Astrocyte (in vitro differentiated cells and primary cell): ENCODE measurements around the gene NOSTRIN. TPM values are rescaled to one million over a fixed set of nuclear protein-coding genes. Genes with fewer than 3 reads are reported as not detected.

Experiments
- DNase-seq: peaks from one replicate; pipeline ENCODE4 v3.0.0-alpha.2; 2010; ENCODE audit warnings: low read depth
- FAIRE-seq: peaks from 2 replicates; lab custom pipeline; 2011; peaks lifted over from hg19 to GRCh38; lab: Jason Lieb, UNC
- H2AFZ ChIP-seq: 2 replicates; pipeline ENCODE4 v1.6.0; 2012; ENCODE audit warnings: low read depth, low read length, inconsistent platforms
- H3K27ac ChIP-seq: 2 replicates; pipeline ENCODE4 v1.5.1; 2011; ENCODE audit warnings: low read depth, low read length, inconsistent platforms
- H3K27me3 ChIP-seq: 2 replicates; pipeline ENCODE4 v1.6.0; 2011; ENCODE audit warnings: low read length, inconsistent platforms; ENCODE audit not compliant: insufficient read depth
- H3K36me3 ChIP-seq: 2 replicates; pipeline ENCODE4 v1.5.1; 2011; ENCODE audit warnings: low read length, inconsistent platforms; ENCODE audit not compliant: insufficient read depth
- H3K4me1 ChIP-seq: 2 replicates; pipeline ENCODE4 v1.5.1; 2011; ENCODE audit warnings: low read length, inconsistent platforms; ENCODE audit not compliant: insufficient read depth
- H3K4me2 ChIP-seq: 2 replicates; pipeline ENCODE4 v1.6.0; 2012; ENCODE audit warnings: low read length, inconsistent platforms
- H3K4me3 ChIP-seq: 2 replicates; pipeline ENCODE4 v1.5.1; 2011; ENCODE audit warnings: low read depth, mild to moderate bottlenecking, low read length, inconsistent platforms; ENCODE audit not compliant: insufficient read depth
- H3K79me2 ChIP-seq: 2 replicates; pipeline ENCODE4 v1.6.0; 2012; ENCODE audit warnings: mild to moderate bottlenecking, low read length, inconsistent platforms; ENCODE audit not compliant: insufficient read depth
- H3K9ac ChIP-seq: 2 replicates; pipeline ENCODE4 v1.6.0; 2012; ENCODE audit warnings: mild to moderate bottlenecking, low read length, inconsistent platforms
- H3K9me3 ChIP-seq: 2 replicates; pipeline ENCODE4 v1.5.1; 2012; ENCODE audit warnings: low read depth, mild to moderate bottlenecking, low read length, inconsistent platforms; ENCODE audit not compliant: insufficient read depth
- H4K20me1 ChIP-seq: 2 replicates; pipeline ENCODE4 v1.6.0; 2012; ENCODE audit warnings: low read length, inconsistent platforms; ENCODE audit not compliant: insufficient read depth
- H3K27ac Mint-ChIP-seq: one replicate; pipeline ENCODE4 v1.8.0; 2021; ENCODE audit warnings: mild to moderate bottlenecking, mixed read lengths; ENCODE audit not compliant: unreplicated experiment
- H3K27me3 Mint-ChIP-seq: one replicate; pipeline ENCODE4 v1.8.0; 2021; ENCODE audit warnings: low read depth, mixed read lengths; ENCODE audit not compliant: unreplicated experiment
- H3K36me3 Mint-ChIP-seq: one replicate; pipeline ENCODE4 v1.8.0; 2021; ENCODE audit warnings: low read depth, mixed read lengths; ENCODE audit not compliant: unreplicated experiment
- H3K4me1 Mint-ChIP-seq: one replicate; pipeline ENCODE4 v1.8.0; 2021; ENCODE audit warnings: low read depth, mixed read lengths; ENCODE audit not compliant: unreplicated experiment
- H3K4me3 Mint-ChIP-seq: one replicate; pipeline ENCODE4 v1.8.0; 2021; ENCODE audit warnings: mild to moderate bottlenecking, moderate library complexity, mixed read lengths; ENCODE audit not compliant: unreplicated experiment
- H3K9me3 Mint-ChIP-seq: one replicate; pipeline ENCODE4 v1.8.0; 2021; ENCODE audit warnings: mild to moderate bottlenecking, mixed read lengths; ENCODE audit not compliant: unreplicated experiment
- EZH2 ChIP-seq: IDR thresholded peaks from 2 replicates; pipeline ENCODE4 v1.6.1; 2012; ENCODE audit warnings: mild to moderate bottlenecking, low read length, inconsistent platforms; ENCODE audit not compliant: insufficient read depth
- total RNA-seq: library from RNA; stranded (reverse); gene quantifications from 2 replicates; pipeline ENCODE4 v1.2.1, GENCODE V29; 2021
- TF ChIP-seq, protein P1 (sequence below): IDR thresholded peaks from 2 replicates; pipeline ENCODE4 v1.5.1; 2011; ENCODE audit warnings: low read depth, mild to moderate bottlenecking, inconsistent platforms, low read length, moderate library complexity; ENCODE audit not compliant: insufficient read depth

Gene NOSTRIN
- total RNA-seq, 1 donor from 2014 or later: not detected

DNA sequence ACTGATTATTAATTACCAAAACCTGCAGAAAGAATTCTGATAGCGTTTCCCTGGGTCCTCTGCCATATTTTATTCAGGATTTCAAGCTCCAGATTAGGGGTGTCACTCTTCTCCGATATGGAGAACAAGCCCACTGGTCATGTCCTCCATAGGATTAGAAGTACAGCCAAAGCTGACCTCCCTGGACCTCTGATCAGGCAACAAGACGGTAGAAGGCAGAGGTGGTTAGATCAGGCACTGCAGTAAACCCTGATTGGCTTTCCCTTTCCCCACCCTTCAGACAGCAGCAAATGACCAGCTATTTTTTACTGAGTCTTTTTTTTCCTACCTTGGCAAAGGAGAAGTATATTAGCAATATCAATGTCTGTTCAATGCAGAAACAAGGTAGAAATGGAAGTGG, 50.0 kb downstream of the NOSTRIN start:
- Histone ChIP-seq H2AFZ (no peak overlapping the region), H3K9me3 (no peaks in the 10 kb centered on the region), H3K27me3 (no peaks in the 10 kb centered on the region), H4K20me1 (no peaks in the 10 kb centered on the region), H3K4me2 (no peak overlapping the region), H3K9ac (no peak overlapping the region), H3K4me1 (no peaks in the 10 kb centered on the region), H3K27ac (no peak overlapping the region), H3K36me3 (no peaks in the 10 kb centered on the region), H3K79me2 (no peaks in the 10 kb centered on the region), H3K4me3 (no peak overlapping the region)
- DNase-seq (no peak), FAIRE-seq (no peak)
- Mint-ChIP-seq H3K4me3 (no peak overlapping the region), H3K9me3 (no peaks in the 10 kb centered on the region), H3K36me3 (no peaks in the 10 kb centered on the region), H3K27me3 (no peaks in the 10 kb centered on the region), H3K27ac (no peak overlapping the region), H3K4me1 (peaks cover 7% of the 10 kb centered on the region)
- TF ChIP-seq, protein P1, sequence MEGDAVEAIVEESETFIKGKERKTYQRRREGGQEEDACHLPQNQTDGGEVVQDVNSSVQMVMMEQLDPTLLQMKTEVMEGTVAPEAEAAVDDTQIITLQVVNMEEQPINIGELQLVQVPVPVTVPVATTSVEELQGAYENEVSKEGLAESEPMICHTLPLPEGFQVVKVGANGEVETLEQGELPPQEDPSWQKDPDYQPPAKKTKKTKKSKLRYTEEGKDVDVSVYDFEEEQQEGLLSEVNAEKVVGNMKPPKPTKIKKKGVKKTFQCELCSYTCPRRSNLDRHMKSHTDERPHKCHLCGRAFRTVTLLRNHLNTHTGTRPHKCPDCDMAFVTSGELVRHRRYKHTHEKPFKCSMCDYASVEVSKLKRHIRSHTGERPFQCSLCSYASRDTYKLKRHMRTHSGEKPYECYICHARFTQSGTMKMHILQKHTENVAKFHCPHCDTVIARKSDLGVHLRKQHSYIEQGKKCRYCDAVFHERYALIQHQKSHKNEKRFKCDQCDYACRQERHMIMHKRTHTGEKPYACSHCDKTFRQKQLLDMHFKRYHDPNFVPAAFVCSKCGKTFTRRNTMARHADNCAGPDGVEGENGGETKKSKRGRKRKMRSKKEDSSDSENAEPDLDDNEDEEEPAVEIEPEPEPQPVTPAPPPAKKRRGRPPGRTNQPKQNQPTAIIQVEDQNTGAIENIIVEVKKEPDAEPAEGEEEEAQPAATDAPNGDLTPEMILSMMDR: no peak
- TF ChIP-seq EZH2: no peak

DNA sequence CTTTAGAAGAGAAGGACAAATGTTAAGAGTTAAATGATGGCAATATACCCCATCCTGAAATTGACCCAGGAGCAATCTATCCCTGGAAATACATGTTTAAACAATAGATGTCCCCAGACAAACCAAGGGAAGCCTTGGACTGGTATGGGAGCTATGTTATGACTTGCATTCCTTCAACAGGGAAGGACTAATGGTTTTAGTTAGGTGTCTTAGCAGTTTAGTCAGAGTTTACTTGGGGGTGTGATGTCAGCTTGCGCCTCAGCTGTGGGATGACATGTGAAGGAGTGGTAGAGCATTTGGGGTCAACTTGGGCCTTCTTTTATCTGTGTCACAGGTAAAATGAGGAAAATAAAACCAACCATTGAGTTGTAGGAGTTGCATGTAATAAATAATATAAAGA, 51.0 kb downstream of the NOSTRIN start:
- H3K27ac Mint-ChIP-seq: no peak overlapping the region

GRCh38 chr2:168854651-168855050, 52.2 kb downstream of the NOSTRIN start:
- Mint-ChIP-seq H3K27me3 (no peaks in the 10 kb centered on the region), H3K9me3 (no peaks in the 10 kb centered on the region), H3K36me3 (no peaks in the 10 kb centered on the region), H3K4me1 (peaks cover 7% of the 10 kb centered on the region), H3K4me3 (no peak overlapping the region), H3K27ac (no peak overlapping the region)
- H3K36me3 ChIP-seq: no peaks in the 10 kb centered on the region
- FAIRE-seq (no peak), DNase-seq (no peak)
- no peaks in the 10 kb centered on the region for H3K9me3 ChIP-seq
- no peak overlapping the region for H3K4me3 ChIP-seq
- no peak overlapping the region for H3K9ac ChIP-seq
- no peaks in the 10 kb centered on the region for H4K20me1 ChIP-seq
- no peak overlapping the region for H2AFZ ChIP-seq
- no peak overlapping the region for H3K4me2 ChIP-seq
- H3K27me3 ChIP-seq: no peaks in the 10 kb centered on the region
- H3K27ac ChIP-seq: no peak overlapping the region
- TF ChIP-seq EZH2: no peak
- TF ChIP-seq, protein P1: no peak
- no peaks in the 10 kb centered on the region for H3K4me1 ChIP-seq
- H3K79me2 ChIP-seq: no peaks in the 10 kb centered on the region

More for the DNA sequence above, 51.0 kb downstream of the NOSTRIN start:
- no peak overlapping the region for H3K27ac ChIP-seq
- no peak overlapping the region for H2AFZ ChIP-seq
- no peaks in the 10 kb centered on the region for H3K9me3 Mint-ChIP-seq
- no peaks in the 10 kb centered on the region for H3K27me3 ChIP-seq
- H3K36me3 ChIP-seq: no peaks in the 10 kb centered on the region
- no peaks in the 10 kb centered on the region for H3K4me1 ChIP-seq
- H3K4me3 Mint-ChIP-seq: no peak overlapping the region
- no peak overlapping the region for H3K4me2 ChIP-seq
- no peak overlapping the region for H3K4me3 ChIP-seq
- H3K9ac ChIP-seq: no peak overlapping the region
- peaks cover 7% of the 10 kb centered on the region for H3K4me1 Mint-ChIP-seq
- H3K9me3 ChIP-seq: no peaks in the 10 kb centered on the region
- no peaks in the 10 kb centered on the region for H3K27me3 Mint-ChIP-seq
- no peaks in the 10 kb centered on the region for H4K20me1 ChIP-seq
- H3K79me2 ChIP-seq: no peaks in the 10 kb centered on the region
- H3K36me3 Mint-ChIP-seq: no peaks in the 10 kb centered on the region
- no peak for DNase-seq
- FAIRE-seq: no peak
- TF ChIP-seq, protein P1: no peak
- TF ChIP-seq EZH2: no peak
